HG03280 (cell line): ENCODE measurements around the gene SIRT5.

Experiments
- ATAC-seq: cut with Tn5 transposase; IDR thresholded peaks from one replicate; pipeline ENCODE4 v1.9.1; 2021; ENCODE audit warnings: mild to moderate bottlenecking, moderate library complexity; ENCODE audit not compliant: unreplicated experiment

Gene SIRT5

DNA sequence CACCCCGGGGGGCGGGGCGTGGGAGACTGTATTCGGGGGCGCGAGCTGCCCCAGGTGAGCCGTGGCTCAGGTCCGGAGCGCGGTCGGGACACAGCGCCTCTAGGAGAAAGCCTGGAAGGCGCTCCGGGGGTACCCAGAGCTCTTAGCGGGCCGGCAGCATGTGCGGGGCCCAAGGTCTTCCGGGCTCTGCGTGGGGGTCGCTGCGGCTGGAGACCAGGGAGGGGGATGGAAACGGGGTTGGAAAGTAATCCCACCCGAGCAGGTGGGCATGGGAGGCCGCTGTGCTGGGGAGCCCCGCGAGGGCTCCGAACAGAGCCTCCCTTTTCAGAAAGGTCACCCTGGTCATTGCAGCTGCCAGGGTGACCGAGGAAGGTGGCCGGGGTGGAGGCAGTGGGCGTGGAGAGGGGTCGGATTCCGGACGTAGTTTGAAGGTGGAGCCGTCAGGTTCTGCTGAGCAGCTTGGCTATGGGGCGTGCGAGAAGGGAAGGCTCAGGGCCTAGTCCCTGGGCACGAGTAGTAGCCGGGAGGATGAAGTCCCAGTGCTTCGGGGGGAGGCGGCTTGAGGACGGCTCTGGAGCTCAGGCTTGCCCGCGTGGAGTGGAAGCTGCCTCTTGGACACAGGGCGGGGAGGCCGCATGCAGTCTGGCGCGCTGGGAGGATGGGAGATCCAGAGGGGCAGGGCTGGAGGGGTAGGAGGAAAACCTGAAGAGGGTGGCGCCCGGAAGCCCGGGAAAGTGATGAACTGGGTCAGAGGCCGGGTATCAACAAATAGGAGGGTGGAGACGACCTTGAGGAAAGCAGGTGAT lies at the start of gene SIRT5:
Gene SIRT5 (plus strand): TSS at position 31 of the 806 bp plus-strand sequence. CDS start 9,510 bp downstream, outside the sequence.
- peak; percentile 67 for ATAC-seq

GRCh38 chr6:13524801-13525508 lies 49.4 kb upstream of the SIRT5 start:
- ATAC-seq = no peak

DNA sequence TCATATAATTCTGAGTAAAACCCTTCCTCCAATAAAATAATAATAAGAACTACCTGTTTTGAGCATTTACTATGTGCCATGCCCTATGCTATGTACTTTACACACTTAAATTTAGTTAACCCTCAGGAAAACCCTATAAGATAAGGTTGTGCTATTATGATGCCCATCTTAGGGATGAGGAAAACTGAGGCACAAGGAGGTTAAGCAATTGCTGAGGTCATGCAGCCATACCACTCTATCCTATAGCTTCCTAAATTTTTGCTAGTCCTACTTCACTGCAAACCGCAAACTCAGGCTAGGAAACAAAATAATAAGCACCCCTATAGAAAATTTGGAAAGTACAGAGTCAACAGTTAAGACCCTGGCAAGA lies 48.1 kb upstream of the SIRT5 start:
- no peak for ATAC-seq

GRCh38 chr6:13526727-13527670 lies 47.4 kb upstream of the SIRT5 start:
- ATAC-seq = peak; percentile 81

DNA sequence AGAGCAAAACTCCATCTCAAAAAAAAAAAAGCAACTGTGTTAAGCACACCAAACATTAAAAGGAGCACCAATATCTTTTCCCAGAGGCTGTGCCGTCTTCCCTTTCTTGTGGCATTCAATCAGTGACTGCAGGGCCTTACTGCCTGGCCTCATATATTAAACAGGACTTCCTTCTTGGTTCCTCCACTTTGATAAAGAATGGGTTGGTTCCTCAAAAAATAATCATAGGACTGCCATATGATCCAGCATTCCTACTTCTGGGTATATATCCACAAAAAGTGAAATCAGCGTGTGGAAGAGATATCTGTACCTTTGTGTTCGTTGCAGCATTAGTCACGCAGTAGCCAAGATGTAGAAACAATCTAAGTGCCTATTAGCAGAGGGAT lies 46.7 kb upstream of the SIRT5 start:
- no peak for ATAC-seq

GRCh38 chr6:13528232-13528631 lies 46.2 kb upstream of the SIRT5 start:
- no peak for ATAC-seq

DNA sequence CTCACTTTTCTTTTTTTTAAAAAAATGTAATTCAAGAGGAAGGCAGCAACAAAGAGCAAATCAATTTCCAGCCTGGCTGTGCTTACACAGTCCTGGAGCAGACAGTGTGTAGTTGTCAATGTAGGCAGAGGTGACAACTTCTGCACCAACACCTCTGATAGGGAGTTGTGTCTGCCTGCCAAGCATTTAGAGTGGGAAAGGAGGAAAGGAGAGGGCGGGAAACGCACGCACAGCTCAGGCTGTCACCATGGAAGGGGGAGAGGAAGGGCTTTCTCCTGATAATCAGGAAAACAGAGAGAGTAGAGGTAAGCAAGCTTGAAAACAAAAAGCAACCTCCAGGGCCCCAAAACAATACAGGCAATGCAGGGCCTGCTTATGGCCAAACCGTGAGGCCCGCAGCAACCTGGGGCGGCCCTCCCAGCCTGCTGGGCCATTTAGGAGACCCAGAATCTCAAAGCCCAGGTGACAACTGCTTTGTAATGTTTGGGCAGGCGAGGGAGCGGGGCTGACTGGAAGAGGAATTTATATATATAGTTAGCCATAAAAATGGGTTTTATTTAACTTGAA lies 45.5 kb upstream of the SIRT5 start:
- no peak for ATAC-seq

DNA sequence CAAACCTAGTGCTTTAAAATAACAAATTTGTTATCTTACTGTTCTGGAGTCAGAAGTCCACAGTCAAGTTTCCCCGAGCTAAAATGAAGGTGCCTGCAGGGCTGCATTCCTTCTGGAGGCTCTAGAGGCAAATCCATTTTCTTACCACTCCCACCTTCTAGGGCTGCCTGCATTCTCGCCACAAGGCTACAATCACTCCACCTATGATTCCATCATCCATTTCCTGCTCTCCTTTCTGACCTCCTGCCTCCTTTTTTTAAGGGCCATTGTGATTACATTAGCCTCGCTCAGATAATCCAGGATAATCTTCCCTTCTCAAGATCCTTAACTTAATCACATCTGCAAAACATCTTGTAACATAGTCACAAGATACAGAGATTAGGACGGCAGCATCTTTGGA lies 42.4 kb upstream of the SIRT5 start:
- no peak for ATAC-seq

DNA sequence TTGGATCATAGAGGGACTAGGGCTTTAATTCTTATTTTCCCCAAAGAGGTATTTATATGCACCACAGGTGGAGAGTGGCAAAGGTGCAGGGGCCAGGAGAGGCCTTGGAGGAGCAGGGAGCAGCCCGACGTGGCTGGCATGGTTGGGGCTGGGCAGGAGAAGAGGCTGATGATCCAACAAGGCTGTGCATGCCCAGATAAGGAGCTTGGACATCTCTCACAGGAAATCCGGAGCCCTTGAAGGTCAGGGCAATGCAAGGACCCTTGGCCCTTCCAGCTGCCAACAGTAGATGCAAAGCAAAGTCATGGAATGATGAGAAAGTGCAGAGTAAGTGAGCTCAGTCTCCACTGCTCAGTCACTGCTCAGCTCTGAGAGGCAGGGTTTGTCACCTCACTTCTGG lies 39.9 kb upstream of the SIRT5 start:
- ATAC-seq = no peak

DNA sequence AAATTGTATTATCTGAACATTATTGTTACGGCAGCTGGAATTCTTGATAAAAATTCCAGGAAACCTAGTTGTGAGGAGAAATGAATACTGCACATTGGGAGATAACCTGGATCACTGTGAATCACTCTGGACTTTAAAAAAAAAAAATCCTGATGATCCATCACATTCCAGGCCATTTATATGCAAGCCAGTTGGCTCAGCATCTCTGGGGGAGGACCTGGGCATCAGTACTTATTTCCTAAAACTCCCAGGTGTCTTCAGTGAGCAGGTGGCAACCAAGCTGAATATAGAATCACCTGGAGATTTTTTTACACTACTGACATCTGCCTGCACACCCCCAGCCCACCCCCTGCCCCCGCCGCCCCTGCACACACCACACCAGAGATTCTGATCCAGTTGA lies 39.1 kb upstream of the SIRT5 start:
- ATAC-seq = no peak

- ATAC-seq = no peak
These were observed 37.4 kb upstream of the SIRT5 start for GRCh38 chr6:13536796-13537526.

- ATAC-seq = no peak
These were observed 36.9 kb upstream of the SIRT5 start for GRCh38 chr6:13537527-13537897.

GRCh38 chr6:13538084-13538483 lies 36.3 kb upstream of the SIRT5 start:
- ATAC-seq = no peak

DNA sequence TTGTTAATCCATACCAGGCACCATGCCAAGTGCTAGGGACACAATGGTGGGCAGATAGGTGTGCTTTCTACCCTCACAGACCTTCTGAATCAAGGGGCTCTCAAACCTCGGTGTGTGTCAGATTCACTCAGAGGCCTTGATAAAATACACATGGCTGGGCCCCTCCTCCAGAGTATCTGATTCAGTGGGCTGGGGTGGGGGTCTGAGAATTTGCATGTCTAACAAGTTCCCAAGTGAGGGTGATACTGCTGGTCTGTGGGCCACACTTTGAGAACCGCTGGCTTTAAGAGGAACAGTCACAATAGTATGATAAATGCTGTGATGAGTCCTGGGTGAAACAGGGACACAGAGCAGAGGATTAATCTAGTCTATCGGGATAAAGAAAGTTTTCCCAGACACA lies 35.8 kb upstream of the SIRT5 start:
- ATAC-seq = no peak

- no peak for ATAC-seq
These were observed 34.8 kb upstream of the SIRT5 start for GRCh38 chr6:13539572-13539971.

- ATAC-seq = no peak
These were observed 32.9 kb upstream of the SIRT5 start for GRCh38 chr6:13541496-13541895.

DNA sequence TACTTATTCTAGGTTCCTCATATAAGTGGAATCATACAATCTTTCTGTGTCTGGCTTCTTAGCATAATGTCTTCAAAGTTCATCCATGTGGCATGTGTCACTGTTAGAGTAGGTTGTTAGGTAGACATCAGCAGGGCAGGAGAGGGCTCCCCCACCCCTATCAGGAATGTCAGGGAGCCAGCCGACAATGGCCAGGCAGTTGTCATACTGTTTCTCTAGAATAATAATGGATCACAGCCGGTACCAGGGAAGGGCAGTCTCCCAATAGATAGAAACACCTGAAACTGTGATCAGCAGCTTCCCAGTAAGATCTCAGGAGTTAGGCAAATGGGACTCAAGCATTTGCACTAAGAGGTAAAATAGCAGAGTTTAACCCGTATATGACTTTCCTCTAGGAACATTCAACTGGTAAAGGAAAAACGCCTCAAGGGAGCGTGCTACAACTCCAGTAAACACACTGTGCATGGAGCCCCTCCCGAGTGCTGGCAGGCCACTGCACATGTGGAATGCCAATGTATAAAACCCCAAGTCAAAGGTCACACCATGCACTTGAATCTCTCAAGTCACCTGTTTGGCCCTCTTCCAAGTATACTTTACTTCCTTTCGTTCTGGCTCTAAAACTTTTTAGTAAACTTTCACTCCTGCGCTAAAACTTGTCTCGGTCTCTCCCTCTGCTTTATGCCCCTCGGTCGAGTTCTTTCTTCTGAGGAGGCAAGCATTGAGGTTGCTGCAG lies 29.8 kb upstream of the SIRT5 start:
- ATAC-seq = no peak

GRCh38 chr6:13545885-13546284 lies 28.5 kb upstream of the SIRT5 start:
- ATAC-seq = no peak

GRCh38 chr6:13548500-13549210 lies 25.7 kb upstream of the SIRT5 start:
- ATAC-seq = no peak
